Keratinocyte (primary cell): ENCODE data around the gene NECAB3. TPM values are rescaled to one million over a fixed set of nuclear protein-coding genes. Genes with fewer than 3 reads are reported as not detected.

Experiments
- DNase-seq: peaks from one replicate; pipeline ENCODE4 v3.0.0-alpha.2; 2011; ENCODE audit warnings: low read depth, missing footprints, low spot score
- FAIRE-seq: peaks from 2 replicates; lab custom pipeline; 2011; peaks lifted over from hg19 to GRCh38; lab: Jason Lieb, UNC
- H2AFZ ChIP-seq: 2 replicates; pipeline ENCODE4 v1.6.0; 2012; ENCODE audit warnings: low read length, control low read depth, inconsistent platforms; ENCODE audit not compliant: control insufficient read depth
- H3K27ac ChIP-seq: 2 replicates; pipeline ENCODE4 v1.5.1; 2011; ENCODE audit warnings: low read length; ENCODE audit not compliant: control insufficient read depth, insufficient read depth
- H3K27me3 ChIP-seq: 3 replicates; pipeline ENCODE4 v1.6.0; 2011; ENCODE audit warnings: low read length; ENCODE audit not compliant: control insufficient read depth, insufficient read depth; ENCODE audit errors: extremely low read depth
- H3K36me3 ChIP-seq, 2 experiments: 2 replicates in 1 of 2; 3 replicates in 1 of 2; pipeline ENCODE4 v1.5.1; 2011; ENCODE audit warnings: low read length in 2 of 2, mild to moderate bottlenecking in 1 of 2; ENCODE audit not compliant: control insufficient read depth in 2 of 2, insufficient read depth in 2 of 2; ENCODE audit errors: extremely low read depth in 1 of 2
- H3K4me1 ChIP-seq: 3 replicates; pipeline ENCODE4 v1.5.1; 2011; ENCODE audit warnings: low read length; ENCODE audit not compliant: control insufficient read depth, insufficient read depth; ENCODE audit errors: extremely low read depth
- H3K4me2 ChIP-seq: 3 replicates; pipeline ENCODE4 v1.6.0; 2011; ENCODE audit warnings: low read depth, low read length; ENCODE audit not compliant: control insufficient read depth, insufficient read depth; ENCODE audit errors: extremely low read depth
- H3K4me3 ChIP-seq, 3 experiments: fragments of 200-600 bp in 1 of 3; sonication (generic) in 1 of 3; 2 replicates in 2 of 3; 3 replicates in 1 of 3; pipeline ENCODE4 v1.5.1; 2011 to 2016; ENCODE audit warnings: low read length in 3 of 3, mild to moderate bottlenecking in 3 of 3, control low read depth in 2 of 3, inconsistent platforms in 1 of 3, low read depth in 1 of 3, mixed read lengths in 1 of 3, mixed run types in 1 of 3, moderate library complexity in 1 of 3; ENCODE audit not compliant: control insufficient read depth in 2 of 3, insufficient read depth in 2 of 3; ENCODE audit errors: extremely low read depth in 1 of 3
- H3K79me2 ChIP-seq: 2 replicates; pipeline ENCODE4 v1.6.0; 2012; ENCODE audit warnings: low read length; ENCODE audit not compliant: control insufficient read depth, insufficient read depth
- H3K9ac ChIP-seq: 3 replicates; pipeline ENCODE4 v1.6.0; 2011; ENCODE audit warnings: low read length; ENCODE audit not compliant: control insufficient read depth, insufficient read depth; ENCODE audit errors: extremely low read depth
- H3K9me1 ChIP-seq: 3 replicates; pipeline ENCODE4 v1.6.0; 2011; ENCODE audit warnings: low read length; ENCODE audit not compliant: control insufficient read depth, insufficient read depth; ENCODE audit errors: extremely low read depth
- H3K9me3 ChIP-seq: 2 replicates; pipeline ENCODE4 v1.5.1; 2012; ENCODE audit warnings: low read depth, low read length; ENCODE audit not compliant: control insufficient read depth
- H4K20me1 ChIP-seq: 3 replicates; pipeline ENCODE4 v1.6.0; 2011; ENCODE audit warnings: low read length; ENCODE audit not compliant: control insufficient read depth, insufficient read depth; ENCODE audit errors: extremely low read depth
- CTCF ChIP-seq, 3 experiments: IDR thresholded peaks in 1 of 3; conservative IDR thresholded peaks in 1 of 3; optimal IDR thresholded peaks in 1 of 3; 2 replicates in 2 of 3; 3 replicates in 1 of 3; pipeline versions ENCODE3 to v1.5.1; 2011; ENCODE audit warnings: low read length in 3 of 3, mild to moderate bottlenecking in 3 of 3, moderate library complexity in 2 of 3, control low read depth in 1 of 3, inconsistent platforms in 1 of 3; ENCODE audit not compliant: insufficient read depth in 2 of 3; ENCODE audit errors: extremely low read depth in 1 of 3
- EZH2 ChIP-seq: IDR thresholded peaks from one replicate; pipeline ENCODE4 v1.6.1; 2012; ENCODE audit warnings: inconsistent platforms, mild to moderate bottlenecking, low read length, moderate library complexity
- dilution Hi-C: fragments of 300-500 bp; cut with MboI; formaldehyde crosslinking; loops from one replicate; pipeline ENCODE4 v1.7.0; 2020; ENCODE audit warnings: low sequenced_read_pairs; ENCODE audit not compliant: extremely low pct_ligation_motif_present
- polyA plus RNA-seq, 5 experiments: library from polyadenylated mRNA; depleted of rRNA in 3 of 5; stranded (reverse) in 3 of 5; stranded (forward) in 1 of 5; unstranded in 1 of 5; fragments of >200 nt; gene quantifications; 1 replicate in 1 of 5; 2 replicates in 3 of 5; 3 replicates in 1 of 5; pipeline versions ENCODE4 v1.2.1 to v1.2.3, GENCODE V29; 2011 to 2012; ENCODE audit warnings: missing spikeins in 2 of 5, low read depth in 1 of 5, low replicate concordance in 1 of 5

NECAB3 gene
- polyA plus RNA-seq, 1 donor (not counting 4 experiments of a cell fraction or from before 2014, with no cell fraction given) = 4.6 TPM

- no peak for FAIRE-seq
- H3K9me1 ChIP-seq = no peaks in the 10 kb centered on the region
- H3K27ac ChIP-seq = no peak overlapping the region
- no peaks in the 10 kb centered on the region for H3K79me2 ChIP-seq
- no peak overlapping the region for H3K4me3 ChIP-seq
- no peaks in the 10 kb centered on the region for H3K36me3 ChIP-seq
- H4K20me1 ChIP-seq = no peaks in the 10 kb centered on the region
- H3K9ac ChIP-seq = no peak overlapping the region
- DNase-seq = no peak
- no peaks in the 10 kb centered on the region for H3K27me3 ChIP-seq
- H3K9me3 ChIP-seq = no peaks in the 10 kb centered on the region
- no peak overlapping the region for H3K4me2 ChIP-seq
- H2AFZ ChIP-seq = no peak overlapping the region
- TF ChIP-seq CTCF (optimal IDR thresholded peaks at IDR 0.05 in 1 of 3, IDR thresholded peaks at IDR 0.05 in 1 of 3, conservative IDR thresholded peaks at IDR 0.05 in 1 of 3; ENCODE audit: extremely low read depth in 1 of 3, insufficient read depth in 2 of 3, low read length in 3 of 3) (no peak), EZH2 (no peak)
- H3K4me1 ChIP-seq = peaks cover 16% of the 10 kb centered on the region
- dilution Hi-C loops = no loop called here
Observed at GRCh38 chr20:33670715-33671499, 3.3 kb downstream of the NECAB3 start.

GRCh38 chr20:33669873-33670640 is 4.2 kb downstream of the NECAB3 start:
- dilution Hi-C loops = no loop called here
- no peak for FAIRE-seq
- TF ChIP-seq CTCF (optimal IDR thresholded peaks at IDR 0.05 in 1 of 3, IDR thresholded peaks at IDR 0.05 in 1 of 3, conservative IDR thresholded peaks at IDR 0.05 in 1 of 3; ENCODE audit: extremely low read depth in 1 of 3, insufficient read depth in 2 of 3, low read length in 3 of 3) (no peak), EZH2 (no peak)
- Histone ChIP-seq H3K4me1 (peaks cover 16% of the 10 kb centered on the region), H3K9ac (no peak overlapping the region), H3K9me3 (no peaks in the 10 kb centered on the region), H2AFZ (no peak overlapping the region), H3K27me3 (no peaks in the 10 kb centered on the region), H3K27ac (no peak overlapping the region), H4K20me1 (no peaks in the 10 kb centered on the region), H3K9me1 (no peaks in the 10 kb centered on the region), H3K79me2 (no peaks in the 10 kb centered on the region), H3K36me3 (no peaks in the 10 kb centered on the region), H3K4me2 (no peak overlapping the region), H3K4me3 (no peak overlapping the region)
- no peak for DNase-seq
